Fibroblast of lung (primary cell): ENCODE data around the gene ACADS. TPM values are rescaled to one million over a fixed set of nuclear protein-coding genes. Genes with fewer than 3 reads are reported as not detected.

Experiments
- DNase-seq, 2 donors: peaks; one replicate each; pipeline versions ENCODE4 v3.0.0 to v3.0.0-alpha.2; 2010; ENCODE audit warnings: low read depth in 2 of 2
- H2AFZ ChIP-seq: 2 replicates; pipeline ENCODE4 v1.5.1; 2012; ENCODE audit warnings: low read length, control low read depth, inconsistent platforms
- H3K27ac ChIP-seq: 2 replicates; pipeline ENCODE4 v1.5.1; 2011; ENCODE audit warnings: low read length, control low read depth; ENCODE audit not compliant: insufficient read depth
- H3K27me3 ChIP-seq: 2 replicates; pipeline ENCODE4 v1.5.1; 2011; ENCODE audit warnings: mild to moderate bottlenecking, low read length; ENCODE audit not compliant: control insufficient read depth, insufficient read depth
- H3K36me3 ChIP-seq: 2 replicates; pipeline ENCODE4 v1.5.1; 2011; ENCODE audit warnings: low read length; ENCODE audit not compliant: control insufficient read depth, insufficient read depth
- H3K4me1 ChIP-seq: 2 replicates; pipeline ENCODE4 v1.5.1; 2011; ENCODE audit warnings: low read length; ENCODE audit not compliant: control insufficient read depth, insufficient read depth; ENCODE audit errors: extremely low read depth
- H3K4me2 ChIP-seq: 2 replicates; pipeline ENCODE4 v1.5.1; 2011; ENCODE audit warnings: low read length, control low read depth; ENCODE audit not compliant: insufficient read depth; ENCODE audit errors: extremely low read depth
- H3K4me3 ChIP-seq, 4 experiments: fragments of 200-600 bp in 1 of 4; sonication (generic) in 1 of 4; replicated peaks in 1 of 4; 2 replicates each; pipeline ENCODE4 v1.5.1; 2011 to 2016; ENCODE audit warnings: low read length in 4 of 4, low read depth in 3 of 4, mild to moderate bottlenecking in 3 of 4, control low read depth in 2 of 4, inconsistent platforms in 1 of 4, mixed read lengths in 1 of 4; ENCODE audit not compliant: insufficient read depth in 1 of 4; ENCODE audit errors: control extremely low read depth in 1 of 4
- H3K79me2 ChIP-seq: 2 replicates; pipeline ENCODE4 v1.5.1; 2012; ENCODE audit warnings: mild to moderate bottlenecking, low read length, inconsistent platforms; ENCODE audit not compliant: control insufficient read depth, insufficient read depth
- H3K9ac ChIP-seq: 2 replicates; pipeline ENCODE4 v1.5.1; 2011; ENCODE audit warnings: mild to moderate bottlenecking, low read length, control low read depth; ENCODE audit not compliant: insufficient read depth
- H3K9me3 ChIP-seq: 2 replicates; pipeline ENCODE4 v1.5.1; 2012; ENCODE audit warnings: low read depth, low read length; ENCODE audit not compliant: control insufficient read depth, insufficient read depth
- H4K20me1 ChIP-seq: 2 replicates; pipeline ENCODE4 v1.5.1; 2011; ENCODE audit warnings: low read length; ENCODE audit not compliant: control insufficient read depth, insufficient read depth; ENCODE audit errors: extremely low read depth
- CTCF ChIP-seq, 2 donors: IDR thresholded peaks in 1 of 2; conservative IDR thresholded peaks in 1 of 2; 1 replicate in 1 of 2; 2 replicates in 1 of 2; pipeline ENCODE4 v1.5.1; 2011 to 2012; ENCODE audit warnings: low read length in 2 of 2, control low read depth in 1 of 2, inconsistent platforms in 1 of 2, low read depth in 1 of 2, mild to moderate bottlenecking in 1 of 2
- EZH2 ChIP-seq: IDR thresholded peaks from 2 replicates; pipeline ENCODE4 v1.5.1; 2012; ENCODE audit warnings: low read length, control low read depth, mild to moderate bottlenecking; ENCODE audit errors: missing control alignments
- polyA plus RNA-seq, 2 donors: library from polyadenylated mRNA; depleted of rRNA in 1 of 2; stranded (reverse) in 1 of 2; unstranded in 1 of 2; fragments of >200 nt; gene quantifications; 2 replicates each; pipeline ENCODE4 v1.2.1, GENCODE V29; 2011 to 2012; ENCODE audit warnings: missing spikeins in 1 of 2
- total RNA-seq: library from RNA; depleted of rRNA; stranded (reverse); fragments of >200 nt; gene quantifications from 2 replicates; pipeline ENCODE4 v1.2.1, GENCODE V29; 2014

ACADS gene
- total and polyA plus RNA-seq, 2 donors (not counting 1 experiment from before 2014, with no cell fraction given) = 4.5 to 15.9 TPM

DNA sequence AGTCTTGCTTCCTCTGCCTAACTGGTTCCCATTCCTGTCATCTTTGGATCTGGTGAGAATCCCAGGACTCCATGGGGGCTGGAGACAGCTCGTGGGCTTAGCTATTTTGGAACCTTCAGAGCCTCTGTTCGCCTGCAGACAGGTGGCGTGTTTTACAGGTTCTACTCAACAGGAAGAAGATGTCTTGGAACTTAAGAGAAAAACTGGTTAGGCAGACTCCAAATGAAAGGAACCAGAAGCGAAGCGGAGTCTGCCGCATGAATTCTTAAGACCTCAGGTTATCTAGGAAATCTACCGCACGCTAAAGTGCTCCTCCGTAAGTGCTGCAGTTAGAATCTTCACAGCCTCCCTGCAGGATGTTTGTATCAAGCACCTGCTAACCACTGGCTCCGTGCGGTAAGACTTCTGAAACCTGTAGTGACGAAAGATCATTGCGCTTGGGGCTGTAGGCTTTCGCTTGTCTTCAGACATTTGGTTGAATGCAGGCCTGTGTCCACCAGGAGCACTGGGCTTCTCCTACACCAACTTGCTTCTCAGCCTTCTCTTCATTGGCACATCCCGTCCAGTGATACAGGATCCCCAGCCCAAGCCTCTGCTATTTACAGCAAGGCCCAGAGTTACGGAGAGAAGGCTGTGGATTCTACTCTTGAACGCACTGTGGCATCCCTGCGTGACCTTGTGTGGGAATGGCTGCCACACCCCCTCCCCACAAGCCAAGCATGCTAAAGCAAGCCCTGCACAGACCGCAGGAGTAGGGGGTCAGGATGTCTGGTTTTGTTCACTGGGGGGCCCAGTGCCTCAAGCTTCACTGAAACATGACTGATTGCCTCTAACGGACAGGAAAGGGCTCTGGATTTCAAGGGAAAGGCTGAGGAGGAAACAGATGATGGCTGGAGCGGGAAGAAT is 35.0 kb downstream of the ACADS start:
- DNase-seq = no peak

GRCh38 chr12:120761519-120761934 is 35.9 kb downstream of the ACADS start:
- Histone ChIP-seq H2AFZ (no peak overlapping the region), H3K27ac (no peak overlapping the region), H3K27me3 (no peaks in the 10 kb centered on the region), H3K9me3 (no peaks in the 10 kb centered on the region), H4K20me1 (no peaks in the 10 kb centered on the region), H3K36me3 (peaks cover 9% of the 10 kb centered on the region), H3K4me1 (no peaks in the 10 kb centered on the region), H3K79me2 (no peaks in the 10 kb centered on the region), H3K4me2 (no peak overlapping the region), H3K4me3 (no peak overlapping the region), H3K9ac (no peak overlapping the region)
- peak; percentile 31 to 39 for DNase-seq
- TF ChIP-seq EZH2 (no peak), CTCF (conservative IDR thresholded peaks at IDR 0.05 in 1 of 2, IDR thresholded peaks at IDR 0.05 in 1 of 2; ENCODE audit: low read depth in 1 of 2, low read length in 2 of 2) (no peak)

More for the DNA sequence above, 35.0 kb downstream of the ACADS start:
- TF ChIP-seq EZH2 (no peak), CTCF (conservative IDR thresholded peaks at IDR 0.05 in 1 of 2, IDR thresholded peaks at IDR 0.05 in 1 of 2; ENCODE audit: low read depth in 1 of 2, low read length in 2 of 2) (no peak)
- Histone ChIP-seq H3K36me3 (peaks cover 6% of the 10 kb centered on the region), H3K79me2 (no peaks in the 10 kb centered on the region), H3K4me2 (no peak overlapping the region), H3K4me3 (no peak overlapping the region), H4K20me1 (no peaks in the 10 kb centered on the region), H3K27ac (no peak overlapping the region), H3K27me3 (no peaks in the 10 kb centered on the region), H3K9me3 (no peaks in the 10 kb centered on the region), H2AFZ (no peak overlapping the region), H3K4me1 (no peaks in the 10 kb centered on the region), H3K9ac (no peak overlapping the region)

GRCh38 chr12:120762086-120762485 is 36.5 kb downstream of the ACADS start:
- no peaks in the 10 kb centered on the region for H3K79me2 ChIP-seq
- no peak overlapping the region for H2AFZ ChIP-seq
- no peaks in the 10 kb centered on the region for H3K27me3 ChIP-seq
- peaks cover 12% of the 10 kb centered on the region for H3K36me3 ChIP-seq
- no peak overlapping the region for H3K4me3 ChIP-seq
- H3K4me2 ChIP-seq = no peak overlapping the region
- DNase-seq = peak in 1 of 2 donors; percentile 32
- TF ChIP-seq EZH2 (no peak), CTCF (conservative IDR thresholded peaks at IDR 0.05 in 1 of 2, IDR thresholded peaks at IDR 0.05 in 1 of 2; ENCODE audit: low read depth in 1 of 2, low read length in 2 of 2) (no peak)
- no peaks in the 10 kb centered on the region for H4K20me1 ChIP-seq
- no peak overlapping the region for H3K9ac ChIP-seq
- H3K9me3 ChIP-seq = no peaks in the 10 kb centered on the region
- no peaks in the 10 kb centered on the region for H3K4me1 ChIP-seq
- H3K27ac ChIP-seq = no peak overlapping the region
